IMR-90 (cell line): ENCODE measurements around the gene NOP10. TPM values are rescaled to one million over a fixed set of nuclear protein-coding genes. Genes with fewer than 3 reads are reported as not detected.

Experiments used
- ATAC-seq: fragments of 200-7000 bp; cut with Tn5 transposase; 2 replicates; pipeline ENCODE4 v1.9.1; 2020; ENCODE audit warnings: low read depth, mild to moderate bottlenecking, moderate library complexity
- BruUV-seq: library from RNA; stranded (reverse); fragments of 400-500 nt; replicated peaks from 2 replicates; lab custom pipeline; 2021; lab: Mats Ljungman, UMichigan
- CTCF ChIA-PET: fragments of 300-600 bp; formaldehyde crosslinking; extraction: SDS; loops from one replicate; lab custom pipeline; 2021; ENCODE audit warnings: antibody characterized with exemption; lab: Yijun Ruan, JAX
- POLR2A ChIA-PET: fragments of 300-600 bp; sonication (Branson Sonifier 250); formaldehyde crosslinking; loops from one replicate; lab custom pipeline; 2022; ENCODE audit warnings: antibody characterized with exemption; ENCODE audit not compliant: unreplicated experiment; lab: Charles Lee
- DNase-seq: peaks from one replicate; pipeline ENCODE4 v3.0.0; 2013
- H2AFZ ChIP-seq: replicated peaks from 2 replicates; pipeline ENCODE3; 2013; ENCODE audit warnings: low read length, mild to moderate bottlenecking; ENCODE audit not compliant: poor library complexity
- H2AK5ac ChIP-seq: 2 replicates; pipeline ENCODE4 v1.6.1; 2013; ENCODE audit warnings: low read depth, low read length, inconsistent platforms
- H2AK9ac ChIP-seq: replicated peaks from 2 replicates; pipeline ENCODE3; 2013; ENCODE audit warnings: mild to moderate bottlenecking, low read depth, low read length, moderate library complexity; ENCODE audit not compliant: poor library complexity
- H2BK120ac ChIP-seq: 2 replicates; pipeline ENCODE4 v1.6.1; 2013; ENCODE audit warnings: low read depth, low read length, inconsistent platforms
- H2BK15ac ChIP-seq: 3 replicates; pipeline ENCODE4 v1.6.1; 2013; ENCODE audit warnings: low read depth, low read length, inconsistent platforms
- H2BK20ac ChIP-seq: 2 replicates; pipeline ENCODE4 v1.6.1; 2013; ENCODE audit warnings: low read depth, mild to moderate bottlenecking, inconsistent platforms, low read length, moderate library complexity
- H2BK5ac ChIP-seq: 2 replicates; pipeline ENCODE4 v1.6.1; 2013; ENCODE audit warnings: mild to moderate bottlenecking, low read depth, low read length, inconsistent platforms; ENCODE audit not compliant: poor library complexity, severe bottlenecking
- H3K14ac ChIP-seq: replicated peaks from 2 replicates; pipeline ENCODE4 v1.6.1; 2013; ENCODE audit warnings: low read depth, low read length, inconsistent platforms
- H3K18ac ChIP-seq: 2 replicates; pipeline ENCODE4 v1.6.1; 2013; ENCODE audit warnings: low read depth, low read length, control low read depth
- H3K23ac ChIP-seq: 2 replicates; pipeline ENCODE4 v1.6.1; 2013; ENCODE audit warnings: low read depth, low read length, inconsistent platforms
- H3K27ac ChIP-seq: 2 replicates; pipeline ENCODE4 v1.5.1; 2013; ENCODE audit warnings: mild to moderate bottlenecking, control low read depth, low read length; ENCODE audit not compliant: insufficient read depth
- H3K27me3 ChIP-seq: 2 replicates; pipeline ENCODE4 v1.6.1; 2013; ENCODE audit warnings: low read length; ENCODE audit not compliant: control insufficient read depth, insufficient read depth
- H3K36me3 ChIP-seq: 2 replicates; pipeline ENCODE4 v1.6.1; 2013; ENCODE audit warnings: low read length, mixed read lengths; ENCODE audit not compliant: control insufficient read depth, insufficient read depth
- H3K4ac ChIP-seq: 2 replicates; pipeline ENCODE4 v1.6.1; 2013; ENCODE audit warnings: low read depth, low read length, inconsistent platforms
- H3K4me1 ChIP-seq: 2 replicates; pipeline ENCODE4 v1.6.1; 2013; ENCODE audit warnings: low read length, mixed read lengths; ENCODE audit not compliant: control insufficient read depth, insufficient read depth
- H3K4me2 ChIP-seq: 2 replicates; pipeline ENCODE4 v1.6.1; 2013; ENCODE audit warnings: low read depth, mild to moderate bottlenecking, control low read depth, low read length, moderate library complexity
- H3K4me3 ChIP-seq: 2 replicates; pipeline ENCODE4 v1.5.1; 2013; ENCODE audit warnings: low read depth, mild to moderate bottlenecking, control low read depth, low read length, moderate library complexity; ENCODE audit not compliant: insufficient read depth
- H3K56ac ChIP-seq: 2 replicates; pipeline ENCODE4 v1.6.1; 2013; ENCODE audit warnings: low read length, inconsistent platforms; ENCODE audit not compliant: insufficient read depth; ENCODE audit errors: extremely low read depth
- H3K79me1 ChIP-seq, 2 experiments: 2 replicates each; pipeline ENCODE4 v1.6.1; 2013; ENCODE audit warnings: low read length in 2 of 2, inconsistent platforms in 1 of 2, low read depth in 1 of 2
- H3K9ac ChIP-seq: 2 replicates; pipeline ENCODE4 v1.6.1; 2013; ENCODE audit warnings: low read depth, low read length, control low read depth
- H3K9me1 ChIP-seq: 2 replicates; pipeline ENCODE4 v1.6.1; 2013; ENCODE audit warnings: low read length, inconsistent platforms; ENCODE audit not compliant: insufficient read depth
- H3K9me3 ChIP-seq: 2 replicates; pipeline ENCODE4 v1.6.1; 2013; ENCODE audit warnings: low read length; ENCODE audit not compliant: control insufficient read depth, insufficient read depth
- H4K20me1 ChIP-seq: 2 replicates; pipeline ENCODE4 v1.6.1; 2013; ENCODE audit warnings: low read length, inconsistent platforms; ENCODE audit not compliant: insufficient read depth
- H4K5ac ChIP-seq: 2 replicates; pipeline ENCODE4 v1.6.1; 2013; ENCODE audit warnings: mild to moderate bottlenecking, low read depth, low read length, control low read depth
- H4K8ac ChIP-seq, 2 experiments: 2 replicates each; pipeline ENCODE4 v1.6.1; 2013; ENCODE audit warnings: low read depth in 2 of 2, low read length in 2 of 2, control low read depth in 1 of 2, inconsistent platforms in 1 of 2
- H4K91ac ChIP-seq: 2 replicates; pipeline ENCODE4 v1.6.1; 2013; ENCODE audit warnings: low read depth, low read length, inconsistent platforms; ENCODE audit not compliant: insufficient read depth
- CEBPB ChIP-seq: IDR thresholded peaks from 2 replicates; pipeline ENCODE4 v1.6.1; 2012; ENCODE audit warnings: low read depth, low read length, improper control_type of control experiment
- FOS ChIP-seq: fragments of 150-350 bp; IDR thresholded peaks from 2 replicates; pipeline ENCODE4 v1.6.1; 2016; ENCODE audit warnings: low read depth, low read length
- MAFK ChIP-seq: IDR thresholded peaks from 2 replicates; pipeline ENCODE4 v1.6.1; 2012; ENCODE audit warnings: low read depth, low read length, improper control_type of control experiment
- MXI1 ChIP-seq: IDR thresholded peaks from 2 replicates; pipeline ENCODE4 v1.6.1; 2012; ENCODE audit warnings: low read depth, mild to moderate bottlenecking, low read length, moderate library complexity, borderline replicate concordance
- RAD21 ChIP-seq: IDR thresholded peaks from 2 replicates; pipeline ENCODE4 v1.6.1; 2012; ENCODE audit warnings: low read length, improper control_type of control experiment
- RCOR1 ChIP-seq: IDR thresholded peaks from 2 replicates; pipeline ENCODE4 v1.6.1; 2012; ENCODE audit warnings: mild to moderate bottlenecking, low read length, improper control_type of control experiment; ENCODE audit not compliant: insufficient replicate concordance
- RFX5 ChIP-seq: IDR thresholded peaks from 2 replicates; pipeline ENCODE4 v1.8.0; 2012; ENCODE audit warnings: low read depth, mild to moderate bottlenecking, low read length, moderate library complexity
- SMC3 ChIP-seq: fragments of 150-350 bp; IDR thresholded peaks from 2 replicates; pipeline ENCODE4 v1.6.1; 2016; ENCODE audit warnings: low read depth, mild to moderate bottlenecking, antibody characterized with exemption, low read length, moderate library complexity
- whole genome bisulfite sequencing, 2 experiments: methylation state at CpG; one replicate each; pipeline versions ENCODE4 v1.1.5 to v1.1.7; 2013; ENCODE audit warnings: missing lambda C conversion rate in 2 of 2; ENCODE audit not compliant: insufficient read length in 1 of 2; ENCODE audit errors: extremely low coverage in 2 of 2; 5-methylcytosine and 5-hydroxymethylcytosine counted together
- dilution Hi-C: fragments of 300-500 bp; cut with HindIII; formaldehyde crosslinking; loops from one replicate; pipeline ENCODE4 v1.14.3; 2018; ENCODE audit warnings: low sequenced_read_pairs; ENCODE audit not compliant: unreplicated experiment
- in situ Hi-C: fragments of 300-500 bp; cut with MboI; formaldehyde crosslinking; loops from 3 replicates; pipeline ENCODE4 v1.14.3; 2019; ENCODE audit warnings: low sequenced_read_pairs, inconsistent platforms, mixed read lengths
- intact Hi-C: fragments of 100-400 bp; cut with micrococcal nuclease; formaldehyde crosslinking; loops from 2 replicates; pipeline ENCODE4 v1.10.0; 2022
- polyA plus RNA-seq, 3 experiments: library from polyadenylated mRNA; depleted of rRNA; stranded (reverse); fragments of >200 nt; gene quantifications; 2 replicates each; pipeline ENCODE4 v1.2.3, GENCODE V29; 2012; ENCODE audit warnings: low replicate concordance in 1 of 3
- total RNA-seq: library from RNA; depleted of rRNA; stranded (reverse); fragments of >200 nt; gene quantifications from 2 replicates; pipeline ENCODE4 v1.2.3, GENCODE V29; 2012
- TF ChIP-seq, protein P1 (sequence below): fragments of 150-350 bp; IDR thresholded peaks from 2 replicates; pipeline ENCODE4 v1.6.1; 2017; ENCODE audit warnings: mild to moderate bottlenecking, antibody characterized with exemption, low read length, low read depth
- TF ChIP-seq, protein P2 (sequence below): conservative IDR thresholded peaks from 2 replicates; pipeline ENCODE4 v1.5.1; 2012; ENCODE audit warnings: mild to moderate bottlenecking, low read depth, low read length, improper control_type of control experiment

Gene NOP10
- total and polyA plus RNA-seq, 2 of the 4 experiments (the other 2 are of a cell fraction), result 141 to 468 TPM

DNA sequence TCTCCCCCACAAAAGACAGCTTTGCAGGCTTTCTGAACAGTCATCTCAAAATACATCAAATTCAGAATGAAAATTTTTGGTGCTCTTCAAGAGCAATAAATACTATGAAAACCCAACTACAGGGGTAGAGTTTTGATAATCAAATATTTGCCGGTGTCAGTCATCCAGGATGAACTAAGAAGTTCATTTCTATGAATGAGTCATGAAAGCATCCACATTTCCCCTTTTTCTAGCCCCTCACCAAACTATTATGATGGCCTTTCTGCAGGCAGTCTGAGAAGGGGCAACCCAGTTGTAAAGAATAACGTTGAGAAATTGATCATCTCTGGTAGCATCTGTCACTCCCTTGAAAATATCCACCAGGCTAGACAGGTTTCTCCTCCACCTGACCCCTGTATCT, 27.2 kb upstream of the NOP10 start:
- Histone ChIP-seq H2BK5ac (no peak overlapping the region), H2AK9ac (no peak overlapping the region), H2AK5ac (no peak overlapping the region), H2BK15ac (no peak overlapping the region), H3K4me2 (no peak overlapping the region), H2AFZ (no peak overlapping the region), H2BK120ac (no peak overlapping the region), H3K23ac (no peak overlapping the region), H3K36me3 (no peaks in the 10 kb centered on the region), H3K14ac (no peak overlapping the region), H3K18ac (no peak overlapping the region), H3K27ac (no peak overlapping the region), H3K27me3 (no peaks in the 10 kb centered on the region), H2BK20ac (no peak overlapping the region), H4K8ac (no peak overlapping the region), H3K4ac (no peak overlapping the region), H4K91ac (no peak overlapping the region), H3K56ac (no peak overlapping the region), H3K4me3 (no peak overlapping the region), H3K9me3 (no peaks in the 10 kb centered on the region), H3K4me1 (0 out of 2 replicates have a peak, but pooled peaks cover 3% of the 10 kb centered on the region), H3K79me1 (peaks cover 16 to 28% of the 10 kb centered on the region in 2 experiments), H3K9me1 (peaks cover 8% of the 10 kb centered on the region), H4K20me1 (peaks cover 8% of the 10 kb centered on the region; the same call in 1 of the 2 replicates), H3K9ac (no peak overlapping the region), H4K5ac (no peak overlapping the region)
- TF ChIP-seq, protein P1, sequence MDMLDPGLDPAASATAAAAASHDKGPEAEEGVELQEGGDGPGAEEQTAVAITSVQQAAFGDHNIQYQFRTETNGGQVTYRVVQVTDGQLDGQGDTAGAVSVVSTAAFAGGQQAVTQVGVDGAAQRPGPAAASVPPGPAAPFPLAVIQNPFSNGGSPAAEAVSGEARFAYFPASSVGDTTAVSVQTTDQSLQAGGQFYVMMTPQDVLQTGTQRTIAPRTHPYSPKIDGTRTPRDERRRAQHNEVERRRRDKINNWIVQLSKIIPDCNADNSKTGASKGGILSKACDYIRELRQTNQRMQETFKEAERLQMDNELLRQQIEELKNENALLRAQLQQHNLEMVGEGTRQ, result no peak
- TF ChIP-seq MXI1, result no peak
- TF ChIP-seq RFX5, result no peak
- TF ChIP-seq SMC3, result no peak
- TF ChIP-seq FOS, result no peak
- TF ChIP-seq MAFK, result no peak
- TF ChIP-seq RCOR1, result no peak
- no peak for TF ChIP-seq CEBPB
- TF ChIP-seq, protein P2, sequence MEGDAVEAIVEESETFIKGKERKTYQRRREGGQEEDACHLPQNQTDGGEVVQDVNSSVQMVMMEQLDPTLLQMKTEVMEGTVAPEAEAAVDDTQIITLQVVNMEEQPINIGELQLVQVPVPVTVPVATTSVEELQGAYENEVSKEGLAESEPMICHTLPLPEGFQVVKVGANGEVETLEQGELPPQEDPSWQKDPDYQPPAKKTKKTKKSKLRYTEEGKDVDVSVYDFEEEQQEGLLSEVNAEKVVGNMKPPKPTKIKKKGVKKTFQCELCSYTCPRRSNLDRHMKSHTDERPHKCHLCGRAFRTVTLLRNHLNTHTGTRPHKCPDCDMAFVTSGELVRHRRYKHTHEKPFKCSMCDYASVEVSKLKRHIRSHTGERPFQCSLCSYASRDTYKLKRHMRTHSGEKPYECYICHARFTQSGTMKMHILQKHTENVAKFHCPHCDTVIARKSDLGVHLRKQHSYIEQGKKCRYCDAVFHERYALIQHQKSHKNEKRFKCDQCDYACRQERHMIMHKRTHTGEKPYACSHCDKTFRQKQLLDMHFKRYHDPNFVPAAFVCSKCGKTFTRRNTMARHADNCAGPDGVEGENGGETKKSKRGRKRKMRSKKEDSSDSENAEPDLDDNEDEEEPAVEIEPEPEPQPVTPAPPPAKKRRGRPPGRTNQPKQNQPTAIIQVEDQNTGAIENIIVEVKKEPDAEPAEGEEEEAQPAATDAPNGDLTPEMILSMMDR, result no peak
- TF ChIP-seq RAD21, result no peak
- BruUV-seq, result no TSS peak
- DNase-seq (no peak), ATAC-seq (no peak)
- intact Hi-C loops (no loop called here), in situ Hi-C loops (no loop called here), dilution Hi-C loops (no loop called here)
- POLR2A ChIA-PET, result no interaction called here
- WGBS, 2 experiments, result no CpG with 5 or more reads among the region's 2 CpGs
- CTCF ChIA-PET, result no interaction called here
